Activated CD4-positive, CD25-positive, alpha-beta regulatory T cell treated with anti-CD3 and anti-CD28 coated beads, Interleukin-2, amount 50 U/mL, for 16 hours (primary cell): ENCODE results near the gene ILDR1.
"Not testable (repeated sequence)": the region's sequence is repeated elsewhere in the genome, so short reads cannot be mapped to it uniquely, and the experiment has no call there.

Experiments used
- DNase-seq: peaks from one replicate; pipeline ENCODE4 v3.0.0-alpha.2; 2020; ENCODE audit warnings: low read depth, low spot score

ILDR1 gene

GRCh38 chr3:121948641-121949040 lies 73.4 kb downstream of the ILDR1 start:
- no peak for DNase-seq

GRCh38 chr3:121943431-121943830 lies 78.6 kb downstream of the ILDR1 start:
- no peak for DNase-seq

- DNase-seq = no peak
These were observed 79.8 kb downstream of the ILDR1 start for GRCh38 chr3:121942116-121942786.

GRCh38 chr3:121941592-121941991 lies 80.5 kb downstream of the ILDR1 start:
- no peak for DNase-seq

- not testable (repeated sequence) for DNase-seq
These were observed 83.7 kb downstream of the ILDR1 start for GRCh38 chr3:121938141-121938855.
